K562 (cell line): ENCODE results near the gene EMP2. TPM values are rescaled to one million over a fixed set of nuclear protein-coding genes. Genes with fewer than 3 reads are reported as not detected.

Source experiments
- CREBBP ChIP-seq: IDR thresholded peaks from one replicate; pipeline ENCODE4 v1.6.1; 2012; ENCODE audit warnings: low read depth, mild to moderate bottlenecking, control low read depth, inconsistent platforms, low read length
- EZH2 ChIP-seq: IDR thresholded peaks from 2 replicates; pipeline ENCODE4 v1.6.1; 2012; ENCODE audit warnings: low read depth, mild to moderate bottlenecking, inconsistent platforms, low read length, borderline replicate concordance
- NFRKB ChIP-seq: fragments of 450-650 bp; IDR thresholded peaks from 2 replicates; pipeline ENCODE4 v1.6.1; 2016; ENCODE audit warnings: low read depth
- ZNF589 ChIP-seq: fragments of 200-800 bp; sonication (Bioruptor generic); IDR thresholded peaks from 2 replicates; pipeline ENCODE4 v1.6.1; 2016; ENCODE audit warnings: low read depth, missing genetic modification characterization, missing compliant biosample characterization
- polyA plus RNA-seq, 8 experiments: library from polyadenylated mRNA; depleted of rRNA in 4 of 8; stranded (reverse) in 5 of 8; unstranded in 3 of 8; fragments of >200 nt; fragmentation: Nextera tagmentation in 2 of 8; fragmentation: Illumina TruSeq in 1 of 8; extraction: Ambion mirVana in 2 of 8; extraction: Trizol in 1 of 8; gene quantifications; 2 replicates each; pipeline versions ENCODE4 v1.2.1 to v1.2.3, GENCODE V29; 2011 to 2014; ENCODE audit warnings: inconsistent platforms in 1 of 8, missing spikeins in 1 of 8
- total RNA-seq, 7 experiments: library from RNA; depleted of rRNA in 6 of 7; stranded (reverse); fragments of >200 nt in 6 of 7; fragmentation: Illumina TruSeq in 2 of 7; extraction: Trizol in 2 of 7; gene quantifications; 2 replicates each; pipeline versions ENCODE4 v1.2.1 to v1.2.3, GENCODE V29; 2011 to 2021; ENCODE audit warnings: low replicate concordance in 1 of 7
- TF ChIP-seq, protein P1 (sequence below): fragments of 450-650 bp; IDR thresholded peaks from 2 replicates; pipeline ENCODE4 v1.6.1; 2016; ENCODE audit warnings: mild to moderate bottlenecking, moderate library complexity
- TF ChIP-seq, protein P2 (sequence below): fragments of 250-450 bp; sonication (Bioruptor Pico); IDR thresholded peaks from 2 replicates; pipeline ENCODE4 v1.8.0; 2022; ENCODE audit warnings: inconsistent platforms
- TF ChIP-seq, protein P3 (sequence below), 2 experiments: fragments of 450-650 bp; IDR thresholded peaks; 2 replicates each; pipeline ENCODE4 v1.6.1; 2018; ENCODE audit warnings: mild to moderate bottlenecking in 2 of 2, low read depth in 1 of 2; ENCODE audit not compliant: partially characterized antibody in 2 of 2
- TF ChIP-seq, protein P4 (sequence below): sonication (generic); formaldehyde crosslinking; IDR thresholded peaks from 2 replicates; pipeline ENCODE4 v1.9.0; 2022; ENCODE audit warnings: mild to moderate bottlenecking, missing genetic modification reagents

The EMP2 gene
- total and polyA plus RNA-seq, 9 of the 15 experiments (the other 6 are each of a cell fraction or from before 2014, with no cell fraction given): 0.73 to 6.2 (median 3.1) TPM

DNA sequence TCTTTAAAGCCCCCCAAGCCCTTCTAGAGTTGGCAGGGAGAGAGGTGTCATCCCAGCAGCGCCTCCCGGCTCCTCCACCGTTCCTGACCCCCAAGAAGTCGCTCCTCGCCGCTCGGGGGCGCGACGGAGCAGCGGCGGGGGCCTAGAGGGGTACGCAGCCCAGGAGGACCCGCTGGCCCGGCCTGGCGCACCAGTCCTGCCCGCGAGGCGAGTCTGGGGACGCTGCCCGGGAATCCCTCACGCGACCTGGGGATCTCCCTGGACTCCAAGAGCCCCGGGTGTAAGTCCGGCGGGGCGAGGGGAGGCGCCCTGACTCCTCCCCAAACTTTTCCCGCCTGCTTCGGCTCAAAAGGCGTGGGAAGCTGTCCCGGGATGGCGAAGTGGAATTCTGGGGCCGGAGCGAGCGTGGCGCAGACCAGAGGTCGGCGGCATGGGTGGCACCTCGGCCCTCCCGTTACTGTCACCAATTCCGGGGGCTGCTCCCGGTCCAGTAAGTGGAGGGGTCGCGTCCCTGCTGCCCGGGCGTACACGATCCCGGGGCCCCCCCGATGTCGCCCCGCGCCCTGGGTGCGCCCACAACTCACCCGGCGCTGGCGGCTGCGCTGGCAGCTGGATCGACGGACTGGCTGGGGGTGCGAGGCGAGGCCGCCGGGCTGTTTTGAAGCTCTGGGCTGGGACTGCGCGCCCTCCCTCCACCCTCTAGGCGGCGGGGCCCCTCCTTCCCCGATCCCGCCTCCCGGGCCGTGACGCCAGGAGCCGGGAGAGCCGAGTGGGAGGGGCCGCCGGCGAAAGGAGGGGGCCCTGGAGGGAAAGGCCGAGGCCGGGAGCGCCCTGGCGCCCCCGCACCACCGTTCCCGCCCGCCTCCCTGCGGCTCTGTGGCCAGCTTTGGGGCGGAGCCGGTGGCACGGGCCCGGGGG lies at the start of gene EMP2 (continued):
- TF ChIP-seq, protein P1, sequence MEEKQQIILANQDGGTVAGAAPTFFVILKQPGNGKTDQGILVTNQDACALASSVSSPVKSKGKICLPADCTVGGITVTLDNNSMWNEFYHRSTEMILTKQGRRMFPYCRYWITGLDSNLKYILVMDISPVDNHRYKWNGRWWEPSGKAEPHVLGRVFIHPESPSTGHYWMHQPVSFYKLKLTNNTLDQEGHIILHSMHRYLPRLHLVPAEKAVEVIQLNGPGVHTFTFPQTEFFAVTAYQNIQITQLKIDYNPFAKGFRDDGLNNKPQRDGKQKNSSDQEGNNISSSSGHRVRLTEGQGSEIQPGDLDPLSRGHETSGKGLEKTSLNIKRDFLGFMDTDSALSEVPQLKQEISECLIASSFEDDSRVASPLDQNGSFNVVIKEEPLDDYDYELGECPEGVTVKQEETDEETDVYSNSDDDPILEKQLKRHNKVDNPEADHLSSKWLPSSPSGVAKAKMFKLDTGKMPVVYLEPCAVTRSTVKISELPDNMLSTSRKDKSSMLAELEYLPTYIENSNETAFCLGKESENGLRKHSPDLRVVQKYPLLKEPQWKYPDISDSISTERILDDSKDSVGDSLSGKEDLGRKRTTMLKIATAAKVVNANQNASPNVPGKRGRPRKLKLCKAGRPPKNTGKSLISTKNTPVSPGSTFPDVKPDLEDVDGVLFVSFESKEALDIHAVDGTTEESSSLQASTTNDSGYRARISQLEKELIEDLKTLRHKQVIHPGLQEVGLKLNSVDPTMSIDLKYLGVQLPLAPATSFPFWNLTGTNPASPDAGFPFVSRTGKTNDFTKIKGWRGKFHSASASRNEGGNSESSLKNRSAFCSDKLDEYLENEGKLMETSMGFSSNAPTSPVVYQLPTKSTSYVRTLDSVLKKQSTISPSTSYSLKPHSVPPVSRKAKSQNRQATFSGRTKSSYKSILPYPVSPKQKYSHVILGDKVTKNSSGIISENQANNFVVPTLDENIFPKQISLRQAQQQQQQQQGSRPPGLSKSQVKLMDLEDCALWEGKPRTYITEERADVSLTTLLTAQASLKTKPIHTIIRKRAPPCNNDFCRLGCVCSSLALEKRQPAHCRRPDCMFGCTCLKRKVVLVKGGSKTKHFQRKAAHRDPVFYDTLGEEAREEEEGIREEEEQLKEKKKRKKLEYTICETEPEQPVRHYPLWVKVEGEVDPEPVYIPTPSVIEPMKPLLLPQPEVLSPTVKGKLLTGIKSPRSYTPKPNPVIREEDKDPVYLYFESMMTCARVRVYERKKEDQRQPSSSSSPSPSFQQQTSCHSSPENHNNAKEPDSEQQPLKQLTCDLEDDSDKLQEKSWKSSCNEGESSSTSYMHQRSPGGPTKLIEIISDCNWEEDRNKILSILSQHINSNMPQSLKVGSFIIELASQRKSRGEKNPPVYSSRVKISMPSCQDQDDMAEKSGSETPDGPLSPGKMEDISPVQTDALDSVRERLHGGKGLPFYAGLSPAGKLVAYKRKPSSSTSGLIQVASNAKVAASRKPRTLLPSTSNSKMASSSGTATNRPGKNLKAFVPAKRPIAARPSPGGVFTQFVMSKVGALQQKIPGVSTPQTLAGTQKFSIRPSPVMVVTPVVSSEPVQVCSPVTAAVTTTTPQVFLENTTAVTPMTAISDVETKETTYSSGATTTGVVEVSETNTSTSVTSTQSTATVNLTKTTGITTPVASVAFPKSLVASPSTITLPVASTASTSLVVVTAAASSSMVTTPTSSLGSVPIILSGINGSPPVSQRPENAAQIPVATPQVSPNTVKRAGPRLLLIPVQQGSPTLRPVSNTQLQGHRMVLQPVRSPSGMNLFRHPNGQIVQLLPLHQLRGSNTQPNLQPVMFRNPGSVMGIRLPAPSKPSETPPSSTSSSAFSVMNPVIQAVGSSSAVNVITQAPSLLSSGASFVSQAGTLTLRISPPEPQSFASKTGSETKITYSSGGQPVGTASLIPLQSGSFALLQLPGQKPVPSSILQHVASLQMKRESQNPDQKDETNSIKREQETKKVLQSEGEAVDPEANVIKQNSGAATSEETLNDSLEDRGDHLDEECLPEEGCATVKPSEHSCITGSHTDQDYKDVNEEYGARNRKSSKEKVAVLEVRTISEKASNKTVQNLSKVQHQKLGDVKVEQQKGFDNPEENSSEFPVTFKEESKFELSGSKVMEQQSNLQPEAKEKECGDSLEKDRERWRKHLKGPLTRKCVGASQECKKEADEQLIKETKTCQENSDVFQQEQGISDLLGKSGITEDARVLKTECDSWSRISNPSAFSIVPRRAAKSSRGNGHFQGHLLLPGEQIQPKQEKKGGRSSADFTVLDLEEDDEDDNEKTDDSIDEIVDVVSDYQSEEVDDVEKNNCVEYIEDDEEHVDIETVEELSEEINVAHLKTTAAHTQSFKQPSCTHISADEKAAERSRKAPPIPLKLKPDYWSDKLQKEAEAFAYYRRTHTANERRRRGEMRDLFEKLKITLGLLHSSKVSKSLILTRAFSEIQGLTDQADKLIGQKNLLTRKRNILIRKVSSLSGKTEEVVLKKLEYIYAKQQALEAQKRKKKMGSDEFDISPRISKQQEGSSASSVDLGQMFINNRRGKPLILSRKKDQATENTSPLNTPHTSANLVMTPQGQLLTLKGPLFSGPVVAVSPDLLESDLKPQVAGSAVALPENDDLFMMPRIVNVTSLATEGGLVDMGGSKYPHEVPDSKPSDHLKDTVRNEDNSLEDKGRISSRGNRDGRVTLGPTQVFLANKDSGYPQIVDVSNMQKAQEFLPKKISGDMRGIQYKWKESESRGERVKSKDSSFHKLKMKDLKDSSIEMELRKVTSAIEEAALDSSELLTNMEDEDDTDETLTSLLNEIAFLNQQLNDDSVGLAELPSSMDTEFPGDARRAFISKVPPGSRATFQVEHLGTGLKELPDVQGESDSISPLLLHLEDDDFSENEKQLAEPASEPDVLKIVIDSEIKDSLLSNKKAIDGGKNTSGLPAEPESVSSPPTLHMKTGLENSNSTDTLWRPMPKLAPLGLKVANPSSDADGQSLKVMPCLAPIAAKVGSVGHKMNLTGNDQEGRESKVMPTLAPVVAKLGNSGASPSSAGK: peak; percentile 60; the same call in 1 of the 2 replicates
- TF ChIP-seq EZH2: no peak
- TF ChIP-seq, protein P2, sequence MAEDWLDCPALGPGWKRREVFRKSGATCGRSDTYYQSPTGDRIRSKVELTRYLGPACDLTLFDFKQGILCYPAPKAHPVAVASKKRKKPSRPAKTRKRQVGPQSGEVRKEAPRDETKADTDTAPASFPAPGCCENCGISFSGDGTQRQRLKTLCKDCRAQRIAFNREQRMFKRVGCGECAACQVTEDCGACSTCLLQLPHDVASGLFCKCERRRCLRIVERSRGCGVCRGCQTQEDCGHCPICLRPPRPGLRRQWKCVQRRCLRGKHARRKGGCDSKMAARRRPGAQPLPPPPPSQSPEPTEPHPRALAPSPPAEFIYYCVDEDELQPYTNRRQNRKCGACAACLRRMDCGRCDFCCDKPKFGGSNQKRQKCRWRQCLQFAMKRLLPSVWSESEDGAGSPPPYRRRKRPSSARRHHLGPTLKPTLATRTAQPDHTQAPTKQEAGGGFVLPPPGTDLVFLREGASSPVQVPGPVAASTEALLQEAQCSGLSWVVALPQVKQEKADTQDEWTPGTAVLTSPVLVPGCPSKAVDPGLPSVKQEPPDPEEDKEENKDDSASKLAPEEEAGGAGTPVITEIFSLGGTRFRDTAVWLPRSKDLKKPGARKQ (CRISPR knock-in tag): no peak
- no peak for TF ChIP-seq NFRKB
- TF ChIP-seq, protein P3, sequence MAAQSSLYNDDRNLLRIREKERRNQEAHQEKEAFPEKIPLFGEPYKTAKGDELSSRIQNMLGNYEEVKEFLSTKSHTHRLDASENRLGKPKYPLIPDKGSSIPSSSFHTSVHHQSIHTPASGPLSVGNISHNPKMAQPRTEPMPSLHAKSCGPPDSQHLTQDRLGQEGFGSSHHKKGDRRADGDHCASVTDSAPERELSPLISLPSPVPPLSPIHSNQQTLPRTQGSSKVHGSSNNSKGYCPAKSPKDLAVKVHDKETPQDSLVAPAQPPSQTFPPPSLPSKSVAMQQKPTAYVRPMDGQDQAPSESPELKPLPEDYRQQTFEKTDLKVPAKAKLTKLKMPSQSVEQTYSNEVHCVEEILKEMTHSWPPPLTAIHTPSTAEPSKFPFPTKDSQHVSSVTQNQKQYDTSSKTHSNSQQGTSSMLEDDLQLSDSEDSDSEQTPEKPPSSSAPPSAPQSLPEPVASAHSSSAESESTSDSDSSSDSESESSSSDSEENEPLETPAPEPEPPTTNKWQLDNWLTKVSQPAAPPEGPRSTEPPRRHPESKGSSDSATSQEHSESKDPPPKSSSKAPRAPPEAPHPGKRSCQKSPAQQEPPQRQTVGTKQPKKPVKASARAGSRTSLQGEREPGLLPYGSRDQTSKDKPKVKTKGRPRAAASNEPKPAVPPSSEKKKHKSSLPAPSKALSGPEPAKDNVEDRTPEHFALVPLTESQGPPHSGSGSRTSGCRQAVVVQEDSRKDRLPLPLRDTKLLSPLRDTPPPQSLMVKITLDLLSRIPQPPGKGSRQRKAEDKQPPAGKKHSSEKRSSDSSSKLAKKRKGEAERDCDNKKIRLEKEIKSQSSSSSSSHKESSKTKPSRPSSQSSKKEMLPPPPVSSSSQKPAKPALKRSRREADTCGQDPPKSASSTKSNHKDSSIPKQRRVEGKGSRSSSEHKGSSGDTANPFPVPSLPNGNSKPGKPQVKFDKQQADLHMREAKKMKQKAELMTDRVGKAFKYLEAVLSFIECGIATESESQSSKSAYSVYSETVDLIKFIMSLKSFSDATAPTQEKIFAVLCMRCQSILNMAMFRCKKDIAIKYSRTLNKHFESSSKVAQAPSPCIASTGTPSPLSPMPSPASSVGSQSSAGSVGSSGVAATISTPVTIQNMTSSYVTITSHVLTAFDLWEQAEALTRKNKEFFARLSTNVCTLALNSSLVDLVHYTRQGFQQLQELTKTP (IDR thresholded peaks at IDR 0.05; ENCODE audit: low read depth in 1 of 2, partially characterized antibody in 2 of 2): no peak
- no peak for TF ChIP-seq ZNF589
- TF ChIP-seq, protein P4, sequence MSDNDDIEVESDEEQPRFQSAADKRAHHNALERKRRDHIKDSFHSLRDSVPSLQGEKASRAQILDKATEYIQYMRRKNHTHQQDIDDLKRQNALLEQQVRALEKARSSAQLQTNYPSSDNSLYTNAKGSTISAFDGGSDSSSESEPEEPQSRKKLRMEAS (CRISPR knock-in tag): no peak
- no peak for TF ChIP-seq CREBBP
